ENCODE data around the gene TRAK2.

Gene TRAK2

DNA sequence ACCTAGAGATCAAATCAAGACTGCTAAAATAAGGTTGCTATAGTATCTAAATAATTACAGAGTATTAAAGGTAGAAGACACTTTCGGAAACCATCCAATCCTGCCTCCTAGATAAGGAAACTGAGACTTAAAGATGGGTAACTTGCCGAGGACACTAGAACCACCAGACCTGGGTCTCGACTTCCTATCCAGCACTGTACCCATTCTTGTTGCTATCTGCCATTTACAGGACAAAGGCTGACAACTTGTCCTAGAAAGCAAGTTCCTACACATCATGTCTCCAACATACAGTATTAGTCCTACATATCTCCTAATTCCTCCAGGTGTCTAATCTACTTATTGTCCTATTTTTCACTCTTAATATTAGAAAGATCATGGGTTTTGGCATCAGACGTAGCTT is 37.7 kb downstream of the TRAK2 start:
- DNase-seq: no peak
- no peak for TF ChIP-seq GATA1 (IDR thresholded peaks at IDR 0.05; ENCODE audit: low read depth, low read length)
- no peak for TF ChIP-seq POLR2A (IDR thresholded peaks at IDR 0.05; ENCODE audit: low read length)

DNA sequence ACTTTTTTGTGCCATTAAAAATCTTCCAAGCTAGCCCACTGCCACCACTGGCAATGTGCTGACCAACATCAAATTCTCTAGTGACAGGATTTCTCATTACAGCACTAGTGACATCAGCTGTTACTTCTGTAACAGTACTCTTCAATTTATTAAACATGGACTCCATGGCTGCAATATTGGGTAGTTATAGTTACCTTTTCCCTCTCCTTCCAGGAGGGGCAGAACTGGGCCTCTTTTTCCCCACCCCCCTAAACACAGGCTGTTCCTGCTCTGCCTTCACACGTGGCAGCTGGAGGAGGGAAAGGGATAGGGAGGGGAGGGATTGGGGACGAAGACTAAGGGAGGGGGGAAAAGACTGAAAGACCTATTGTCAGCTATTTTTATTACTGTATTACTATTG is 38.1 kb downstream of the TRAK2 start:
- no peak for DNase-seq
- TF ChIP-seq POLR2A (IDR thresholded peaks at IDR 0.05; ENCODE audit: low read length) (no peak), GATA1 (IDR thresholded peaks at IDR 0.05; ENCODE audit: low read depth, low read length) (no peak)

DNA sequence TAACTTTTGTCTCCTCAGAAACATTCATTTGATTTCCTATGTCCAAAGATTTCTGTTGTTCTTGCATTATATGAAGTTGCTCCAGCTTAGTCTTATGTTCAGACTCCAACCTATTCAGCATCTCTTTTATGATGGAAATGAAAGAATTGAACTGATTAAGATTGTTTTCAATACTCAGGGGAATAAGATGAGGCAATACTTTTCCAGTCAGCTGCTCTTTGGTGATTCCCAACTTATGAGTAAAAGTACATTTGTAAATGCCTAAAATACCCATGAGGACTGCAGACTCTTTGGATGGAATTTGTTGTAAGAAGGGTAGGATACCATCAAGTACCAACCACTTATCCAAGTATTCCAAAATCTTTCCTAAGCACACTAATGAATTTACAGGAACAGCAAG is 39.8 kb downstream of the TRAK2 start:
- TF ChIP-seq GATA1 (IDR thresholded peaks at IDR 0.05; ENCODE audit: low read depth, low read length) (no peak), POLR2A (IDR thresholded peaks at IDR 0.05; ENCODE audit: low read length) (no peak)

DNA sequence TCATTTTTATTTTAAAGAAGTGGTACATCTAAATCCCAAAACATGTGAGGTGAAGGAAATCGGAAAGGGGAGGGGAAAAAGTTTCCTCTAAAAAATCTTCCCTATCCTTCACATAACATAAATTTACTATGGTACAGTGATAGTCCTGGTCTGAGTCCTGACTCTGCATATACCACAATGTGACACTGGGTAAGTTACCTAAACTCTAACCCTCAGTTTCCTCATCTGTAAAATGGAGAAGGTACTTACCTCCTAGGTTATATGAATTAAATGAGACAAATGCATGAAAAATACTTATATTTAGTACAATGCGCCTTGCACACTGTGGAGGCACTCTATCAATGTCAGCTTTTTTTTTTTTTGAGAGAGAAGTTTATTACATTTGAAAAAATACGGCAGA is 42.3 kb downstream of the TRAK2 start:
- no peak for DNase-seq
- TF ChIP-seq POLR2A (IDR thresholded peaks at IDR 0.05; ENCODE audit: low read length) (no peak), GATA1 (IDR thresholded peaks at IDR 0.05; ENCODE audit: low read depth, low read length) (no peak)

More for the DNA sequence above, 39.8 kb downstream of the TRAK2 start:
- DNase-seq: no peak

DNA sequence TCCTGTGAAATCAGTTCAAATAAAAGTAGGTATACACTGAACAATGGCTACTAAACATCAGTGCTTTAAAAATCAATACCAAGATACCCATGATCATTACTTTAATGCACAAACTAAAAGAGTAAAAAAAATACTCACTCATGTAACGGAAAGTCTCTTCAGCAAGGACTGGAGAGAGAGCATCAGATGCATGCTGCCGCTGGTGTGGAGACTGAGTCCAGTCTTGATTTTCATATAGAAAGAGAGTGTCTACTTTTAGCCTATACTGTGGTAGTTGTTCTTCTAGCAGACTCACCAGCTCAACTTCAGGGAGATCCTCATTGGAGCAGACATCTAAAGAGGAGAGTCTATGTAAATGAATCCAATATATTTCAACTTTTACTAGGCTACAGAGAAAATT is 44.0 kb downstream of the TRAK2 start:
- peak; percentile 11 to 55 for DNase-seq

DNA sequence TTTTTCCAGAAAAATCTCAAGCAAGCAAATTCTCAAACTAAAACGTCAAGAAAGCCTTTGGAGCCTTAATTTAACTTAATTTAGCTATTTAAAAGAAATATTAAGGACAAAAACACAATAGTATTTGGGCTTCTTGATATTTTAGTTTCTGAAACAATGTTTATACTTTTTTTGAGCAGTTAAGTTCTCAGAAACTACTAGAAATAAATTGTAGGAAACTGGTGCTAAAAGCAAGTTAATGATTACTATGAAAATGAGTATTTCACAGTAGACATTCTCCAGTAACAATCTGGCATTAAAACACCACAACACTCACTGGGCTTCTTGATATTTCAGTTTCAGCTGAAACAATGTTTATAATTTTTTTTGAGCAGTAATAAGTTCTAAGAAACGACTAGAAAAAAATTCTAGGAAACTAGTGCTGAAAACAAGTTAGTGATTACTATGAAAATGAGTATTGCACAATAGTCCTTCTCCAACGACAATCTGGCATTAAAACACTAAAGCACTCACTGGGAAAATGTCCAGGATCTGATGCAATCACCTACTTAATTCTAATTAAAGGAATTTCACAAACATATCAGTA is 45.1 kb downstream of the TRAK2 start:
- peak; percentile 69 to 87 for DNase-seq

More for the DNA sequence above, 44.0 kb downstream of the TRAK2 start:
- TF ChIP-seq POLR2A (IDR thresholded peaks at IDR 0.05; ENCODE audit: low read length) (no peak), GATA1 (IDR thresholded peaks at IDR 0.05; ENCODE audit: low read depth, low read length) (no peak)

DNA sequence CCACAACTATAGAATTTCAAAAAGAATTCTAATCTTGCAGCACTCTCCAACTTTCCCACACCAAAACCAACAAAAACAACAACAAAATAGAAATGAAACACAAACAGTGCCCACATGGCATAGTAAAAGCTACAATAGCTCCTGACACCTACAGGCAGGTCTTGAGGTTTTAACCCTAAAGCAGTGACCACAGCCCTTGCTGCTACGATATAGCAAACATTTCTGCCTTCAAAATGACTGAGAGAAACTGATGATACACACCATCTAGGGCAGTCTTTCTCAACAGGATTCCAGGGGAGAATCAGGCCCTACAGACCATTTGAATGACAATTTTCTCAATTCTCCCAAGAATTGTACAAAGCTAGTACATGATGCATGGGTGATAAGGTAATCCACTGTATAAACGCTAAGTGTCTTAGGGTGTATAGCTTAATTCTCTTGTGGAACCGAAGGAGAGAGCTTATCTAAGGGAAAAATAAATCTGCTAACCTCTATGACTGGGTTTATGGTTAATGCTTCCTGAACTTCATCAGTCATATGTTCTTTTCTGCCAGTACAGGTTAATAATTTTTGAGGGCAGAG is 46.5 kb downstream of the TRAK2 start:
- TF ChIP-seq GATA1 (IDR thresholded peaks at IDR 0.05; ENCODE audit: low read depth, low read length): no peak
- no peak for TF ChIP-seq POLR2A (IDR thresholded peaks at IDR 0.05; ENCODE audit: low read length)
- DNase-seq: peak; percentile 22 to 41

More for the DNA sequence above, 45.1 kb downstream of the TRAK2 start:
- TF ChIP-seq GATA1 (IDR thresholded peaks at IDR 0.05; ENCODE audit: low read depth, low read length) (no peak), POLR2A (IDR thresholded peaks at IDR 0.05; ENCODE audit: low read length) (peak; percentile 24)

DNA sequence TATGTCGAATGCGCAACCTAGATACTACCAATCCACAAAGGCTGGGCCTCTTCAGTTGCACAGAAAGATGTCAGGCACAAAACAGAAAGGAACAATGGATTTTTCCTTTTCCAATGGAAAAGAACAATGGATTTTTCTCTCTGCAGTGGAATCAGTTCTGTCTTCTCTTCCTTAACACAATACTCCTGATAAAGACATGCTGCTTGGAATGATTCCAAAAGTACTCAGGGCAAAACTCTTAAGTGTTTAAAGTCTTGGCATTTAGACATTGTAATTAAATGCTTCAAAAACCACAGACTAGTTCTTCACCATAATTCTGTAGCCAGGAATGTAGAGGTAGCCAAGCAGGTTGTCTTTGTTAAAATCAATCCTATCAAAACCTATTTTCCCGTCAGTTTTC is 47.4 kb downstream of the TRAK2 start:
- TF ChIP-seq POLR2A (IDR thresholded peaks at IDR 0.05; ENCODE audit: low read length) (no peak), GATA1 (IDR thresholded peaks at IDR 0.05; ENCODE audit: low read depth, low read length) (no peak)
- peak; percentile 36 to 44 for DNase-seq

DNA sequence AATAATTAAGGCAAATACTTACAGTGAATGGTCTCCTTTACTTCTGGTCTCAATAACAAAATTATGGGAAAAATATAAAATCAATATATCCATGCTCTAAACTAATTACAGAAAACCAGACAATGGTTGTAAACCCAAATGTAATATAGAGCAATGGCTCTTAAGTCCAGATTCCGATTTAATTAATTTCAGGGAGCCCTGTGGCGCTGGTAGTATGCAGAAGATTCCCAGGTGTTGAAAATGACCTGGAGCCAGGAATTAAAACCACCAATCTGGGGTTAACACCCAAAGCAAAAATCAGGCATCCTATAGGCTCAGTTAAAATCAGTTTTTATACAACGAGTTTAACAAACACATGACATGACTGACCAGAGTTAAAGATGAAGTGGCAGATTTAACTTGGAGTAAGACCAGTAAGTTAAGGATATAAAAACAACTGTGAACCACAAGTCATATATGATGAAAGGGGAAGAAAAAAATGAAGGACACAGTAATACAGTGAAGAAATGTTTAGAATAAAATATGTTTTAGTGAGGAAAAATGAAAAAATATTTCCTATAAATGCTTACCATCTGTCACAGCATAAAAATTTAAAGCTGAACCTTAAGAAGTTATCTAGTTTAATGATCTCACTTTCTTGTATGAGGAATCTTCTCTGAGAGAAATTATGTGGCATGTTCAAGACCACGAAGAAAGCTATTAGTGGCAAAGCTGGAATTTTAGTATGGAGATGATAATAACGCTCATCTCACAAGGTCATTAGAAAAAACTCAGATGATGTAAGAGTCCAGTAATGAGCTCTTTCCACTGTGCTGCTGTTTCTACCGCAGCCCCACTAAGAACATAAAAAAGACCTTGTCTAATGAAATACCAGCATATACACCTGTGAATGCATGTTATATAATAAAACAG is 48.4 kb downstream of the TRAK2 start:
- peak; percentile 3 to 66 for DNase-seq
- TF ChIP-seq POLR2A (IDR thresholded peaks at IDR 0.05; ENCODE audit: low read length) (no peak), GATA1 (IDR thresholded peaks at IDR 0.05; ENCODE audit: low read depth, low read length) (no peak)

DNA sequence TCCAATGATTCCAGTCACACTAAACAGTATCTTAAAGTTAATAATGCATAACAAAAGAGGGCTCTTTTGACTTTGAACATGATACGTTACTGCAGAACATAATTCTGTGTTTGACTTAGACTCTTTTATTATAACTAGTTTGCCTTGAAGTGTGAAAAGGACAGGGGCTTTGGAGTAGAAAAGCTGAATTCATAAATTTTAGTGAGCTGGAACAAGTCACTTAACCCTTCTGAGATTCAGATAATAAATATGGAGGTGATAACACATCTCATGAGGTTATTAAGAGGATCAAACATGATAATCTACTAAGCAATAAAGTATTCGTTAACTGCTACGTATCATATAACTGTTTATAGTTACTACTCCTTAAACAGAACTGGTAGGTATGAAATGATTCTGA is 49.4 kb downstream of the TRAK2 start:
- DNase-seq: no peak
- TF ChIP-seq POLR2A (IDR thresholded peaks at IDR 0.05; ENCODE audit: low read length) (no peak), GATA1 (IDR thresholded peaks at IDR 0.05; ENCODE audit: low read depth, low read length) (no peak)

DNA sequence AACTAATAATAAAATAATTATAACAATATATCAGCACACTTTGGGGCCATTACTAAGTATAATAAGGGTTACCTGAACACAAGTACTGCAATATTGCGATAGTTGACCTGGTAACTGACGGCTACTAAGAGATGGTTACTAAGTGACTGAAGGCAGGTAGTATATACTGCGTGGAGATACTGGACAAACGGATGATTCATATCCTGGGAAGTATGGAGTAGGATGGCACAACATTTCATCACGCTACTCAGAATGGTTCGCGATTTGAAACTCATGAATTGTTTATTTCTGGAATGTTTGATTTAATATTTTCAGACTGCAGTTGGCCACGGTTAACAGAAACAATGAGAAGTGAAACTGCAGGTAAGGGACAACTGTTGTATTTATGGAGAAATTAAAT is 54.7 kb downstream of the TRAK2 start:
- no peak for DNase-seq
- TF ChIP-seq GATA1 (IDR thresholded peaks at IDR 0.05; ENCODE audit: low read depth, low read length): no peak
- TF ChIP-seq POLR2A (IDR thresholded peaks at IDR 0.05; ENCODE audit: low read length): no peak

DNA sequence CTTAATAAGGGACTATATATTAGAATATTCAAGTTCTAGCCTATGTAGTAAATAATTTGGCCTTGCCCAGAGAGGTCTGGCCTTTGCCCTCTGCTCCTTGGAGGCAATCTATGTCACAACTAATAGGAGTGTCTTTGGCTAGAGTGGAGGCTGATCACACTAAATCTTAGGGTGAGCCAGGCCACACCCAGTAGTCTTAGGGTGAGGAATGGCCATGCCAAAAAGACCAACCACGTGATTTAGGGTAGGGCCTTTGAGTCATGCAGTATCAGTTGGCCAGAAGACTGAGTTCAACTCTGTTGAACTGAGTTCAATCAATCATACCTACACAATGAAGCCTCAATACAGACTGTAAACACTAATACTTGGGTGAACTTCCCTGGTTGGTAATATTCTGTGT is 68.1 kb downstream of the TRAK2 start:
- peak; percentile 79 to 83 for DNase-seq
- TF ChIP-seq POLR2A (IDR thresholded peaks at IDR 0.05; ENCODE audit: low read length): no peak
- TF ChIP-seq GATA1 (IDR thresholded peaks at IDR 0.05; ENCODE audit: low read depth, low read length): no peak

DNA sequence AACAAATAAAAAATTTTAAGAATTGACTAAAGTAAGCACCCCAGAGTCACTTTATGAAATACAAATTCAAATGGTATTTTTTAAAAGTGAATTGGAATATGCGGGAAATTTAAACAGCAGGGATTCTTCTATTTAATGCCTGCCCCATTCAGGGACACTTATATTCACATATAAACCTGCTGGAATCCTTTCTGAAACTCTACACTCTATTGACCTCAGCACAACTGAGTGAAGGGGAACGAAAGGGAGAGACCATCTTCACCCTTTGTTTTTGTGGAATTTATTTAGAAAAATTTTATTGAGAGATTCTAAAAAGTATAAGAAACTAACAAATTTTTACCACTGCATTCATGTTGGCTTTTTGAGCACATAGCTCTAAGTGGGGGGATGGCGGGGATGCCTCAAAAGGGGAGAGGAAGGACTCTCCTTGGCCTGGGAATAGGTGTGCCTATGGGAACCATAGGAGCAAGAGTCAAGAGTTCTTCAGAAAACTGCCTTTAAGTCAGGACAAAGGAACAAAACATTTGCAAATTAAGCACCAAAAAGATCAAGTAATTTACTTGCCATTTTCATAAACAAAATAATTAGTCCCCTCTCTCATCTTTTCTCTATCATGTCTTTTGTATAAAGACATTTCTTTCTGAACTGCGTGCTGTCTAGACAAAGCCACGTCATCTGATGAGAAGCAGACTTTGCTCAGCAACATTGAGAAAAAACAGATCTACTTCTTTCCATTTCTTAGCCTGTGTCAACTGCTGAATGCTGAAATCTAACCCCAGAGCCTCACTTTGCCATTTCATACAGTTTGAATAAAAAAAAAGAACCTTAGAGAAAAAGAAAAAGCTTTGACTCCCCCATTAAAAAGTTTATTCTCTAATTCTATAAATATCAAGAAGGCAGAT is 72.5 kb downstream of the TRAK2 start:
- TF ChIP-seq GATA1 (IDR thresholded peaks at IDR 0.05; ENCODE audit: low read depth, low read length) (no peak), POLR2A (IDR thresholded peaks at IDR 0.05; ENCODE audit: low read length) (no peak)
- DNase-seq: no peak

Data from erythroblast (primary cell).